Cardiac muscle cell (in vitro differentiated cells and primary cell): Measurements from ENCODE around the gene IQGAP2. TPM values are rescaled to one million over a fixed set of nuclear protein-coding genes. Genes with fewer than 3 reads are reported as not detected.

Source experiments
- DNase-seq, 2 donors: peaks; one replicate each; pipeline versions ENCODE4 v3.0.0 to v3.0.0-alpha.2; 2010 to 2017; ENCODE audit warnings: low read depth in 1 of 2, low spot score in 1 of 2
- H3K27ac ChIP-seq: fragments of 200-600 bp; sonication (generic); 2 replicates; pipeline ENCODE4 v1.5.1; 2016
- H3K27me3 ChIP-seq: fragments of 200-600 bp; sonication (generic); 2 replicates; pipeline ENCODE4 v1.6.0; 2016; ENCODE audit warnings: control low read depth
- H3K36me3 ChIP-seq: fragments of 200-600 bp; sonication (generic); 2 replicates; pipeline ENCODE4 v1.5.1; 2016; ENCODE audit warnings: control low read depth
- H3K4me1 ChIP-seq: fragments of 200-600 bp; sonication (generic); 2 replicates; pipeline ENCODE4 v1.8.1; 2017; ENCODE audit warnings: low read depth, mild to moderate bottlenecking, mixed run types
- H3K4me3 ChIP-seq: fragments of 200-600 bp; sonication (generic); 2 replicates; pipeline ENCODE4 v1.5.1; 2016; ENCODE audit warnings: mild to moderate bottlenecking
- H3K9me3 ChIP-seq: fragments of 200-600 bp; sonication (generic); 2 replicates; pipeline ENCODE4 v1.5.1; 2017; ENCODE audit warnings: low read depth, mild to moderate bottlenecking, control low read depth
- CTCF ChIP-seq: IDR thresholded peaks from 2 replicates; pipeline ENCODE4 v1.5.1; 2012; ENCODE audit warnings: low read depth, mild to moderate bottlenecking, low read length
- polyA plus RNA-seq: library from polyadenylated mRNA; unstranded; fragments of >200 nt; fragmentation: Nextera tagmentation; extraction: Ambion mirVana; gene quantifications from 2 replicates; pipeline ENCODE4 v1.2.1, GENCODE V29; 2016
- total RNA-seq: library from RNA; depleted of rRNA; stranded (reverse); fragments of >200 nt; gene quantifications from 2 replicates; pipeline ENCODE4 v1.2.3, GENCODE V29; 2016

The IQGAP2 gene
- total and polyA plus RNA-seq, 2 experiments from 2014 or later, result 4.1 to 10.8 TPM

- Histone ChIP-seq H3K27ac (no peak overlapping the region), H3K36me3 (no peaks in the 10 kb centered on the region), H3K4me3 (no peak overlapping the region), H3K4me1 (peaks cover 4% of the 10 kb centered on the region), H3K27me3 (no peaks in the 10 kb centered on the region), H3K9me3 (no peaks in the 10 kb centered on the region)
- DNase-seq, result peak in 1 of 2 donors; percentile 57
- no peak for TF ChIP-seq CTCF
Observed at GRCh38 chr5:76521240-76521758, 118.2 kb downstream of the IQGAP2 start.

- Histone ChIP-seq H3K9me3 (no peaks in the 10 kb centered on the region), H3K4me1 (no peaks in the 10 kb centered on the region), H3K27ac (no peak overlapping the region), H3K36me3 (no peaks in the 10 kb centered on the region), H3K4me3 (no peak overlapping the region), H3K27me3 (no peaks in the 10 kb centered on the region)
- DNase-seq, result no peak
- no peak for TF ChIP-seq CTCF
Observed at GRCh38 chr5:76522103-76522935, 119.2 kb downstream of the IQGAP2 start.

GRCh38 chr5:76524101-76524835 lies 121.2 kb downstream of the IQGAP2 start:
- H3K9me3 ChIP-seq, result no peaks in the 10 kb centered on the region
- no peak for DNase-seq
- no peak overlapping the region for H3K4me3 ChIP-seq
- H3K36me3 ChIP-seq, result no peaks in the 10 kb centered on the region
- TF ChIP-seq CTCF, result no peak
- no peaks in the 10 kb centered on the region for H3K4me1 ChIP-seq
- no peaks in the 10 kb centered on the region for H3K27me3 ChIP-seq
- H3K27ac ChIP-seq, result no peak overlapping the region

GRCh38 chr5:76524868-76525267 lies 121.8 kb downstream of the IQGAP2 start:
- Histone ChIP-seq H3K27ac (no peak overlapping the region), H3K27me3 (no peaks in the 10 kb centered on the region), H3K4me3 (no peak overlapping the region), H3K36me3 (no peaks in the 10 kb centered on the region), H3K9me3 (no peaks in the 10 kb centered on the region), H3K4me1 (no peaks in the 10 kb centered on the region)
- no peak for DNase-seq
- TF ChIP-seq CTCF, result no peak

- no peaks in the 10 kb centered on the region for H3K9me3 ChIP-seq
- H3K4me1 ChIP-seq, result no peaks in the 10 kb centered on the region
- H3K27me3 ChIP-seq, result no peaks in the 10 kb centered on the region
- no peak for DNase-seq
- TF ChIP-seq CTCF, result no peak
- no peak overlapping the region for H3K4me3 ChIP-seq
- no peak overlapping the region for H3K27ac ChIP-seq
- no peaks in the 10 kb centered on the region for H3K36me3 ChIP-seq
Observed at GRCh38 chr5:76525956-76526355, 122.9 kb downstream of the IQGAP2 start.
